Measurements from ENCODE around the gene TPGS2. TPM values are rescaled to one million over a fixed set of nuclear protein-coding genes. Genes with fewer than 3 reads are reported as not detected.
"Not testable (repeated sequence)": the region's sequence is repeated elsewhere in the genome, so short reads cannot be mapped to it uniquely, and the experiment has no call there.

Gene TPGS2
- total and polyA plus RNA-seq, 2 experiments from 2014 or later = 194 to 209 TPM

DNA sequence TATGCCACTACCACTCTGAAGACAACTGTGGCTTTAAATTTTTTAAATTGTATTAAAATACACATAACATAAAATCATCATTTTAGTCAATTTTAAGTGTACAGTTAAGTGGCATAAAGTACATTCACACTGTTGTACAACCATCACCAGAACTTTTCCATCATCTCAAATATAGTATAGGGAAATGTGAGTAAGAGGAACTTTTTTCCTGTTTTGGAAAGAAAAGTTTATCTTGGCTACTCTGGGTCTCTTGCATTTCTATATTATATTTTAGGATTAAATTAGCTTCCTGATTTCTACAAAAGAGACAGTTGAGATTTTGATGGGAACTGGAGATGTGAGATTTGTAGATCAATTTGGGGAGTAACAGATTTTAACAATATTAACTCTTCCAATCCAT is 3.3 kb downstream of the TPGS2 start:
- Histone ChIP-seq H3K27ac (no peak overlapping the region), H3K27me3 (replicated peaks; ENCODE audit: insufficient read depth) (no peaks in the 10 kb centered on the region), H3K9me2 (ENCODE audit: insufficient read depth) (no peaks in the 10 kb centered on the region; the same call in 1 of the 2 replicates), H3K9me3 (ENCODE audit: low read depth) (no peaks in the 10 kb centered on the region), H3K9ac (no peak overlapping the region), H3K4me1 (ENCODE audit: insufficient read depth) (peaks cover 14% of the 10 kb centered on the region; the same call in 1 of the 2 replicates), H4K20me1 (ENCODE audit: insufficient read depth) (no peaks in the 10 kb centered on the region), H3F3A (ENCODE audit: insufficient read depth) (0 out of 2 replicates have a peak, but pooled peaks cover 12% of the 10 kb centered on the region), H3K4me3 (no peak overlapping the region), H3K79me2 (ENCODE audit: insufficient read depth) (peaks cover 40% of the 10 kb centered on the region), H3K36me3 (ENCODE audit: low read depth) (no peaks in the 10 kb centered on the region), H2AFZ (no peak overlapping the region), H3K4me2 (ENCODE audit: unreplicated experiment) (no peak overlapping the region)
- no peak for TF ChIP-seq EZH2 (IDR thresholded peaks at IDR 0.05; ENCODE audit: insufficient read depth, poor library complexity, severe bottlenecking)
- TF ChIP-seq EZH2phosphoT487 (IDR thresholded peaks at IDR 0.05; ENCODE audit: insufficient read depth, low read depth) = no peak
- DNase-seq = no peak
- in situ Hi-C loops (cut with MboI) = no loop called here

GRCh38 chr18:36821681-36822080 is 7.1 kb downstream of the TPGS2 start:
- Histone ChIP-seq H4K20me1 (ENCODE audit: insufficient read depth) (no peaks in the 10 kb centered on the region), H3K9me3 (ENCODE audit: low read depth) (no peaks in the 10 kb centered on the region), H3K4me1 (ENCODE audit: insufficient read depth) (no peaks in the 10 kb centered on the region), H3K9ac (no peak overlapping the region), H3K36me3 (ENCODE audit: low read depth) (no peaks in the 10 kb centered on the region), H3K4me2 (ENCODE audit: unreplicated experiment) (no peak overlapping the region), H3F3A (ENCODE audit: insufficient read depth) (no peaks in the 10 kb centered on the region), H3K79me2 (ENCODE audit: insufficient read depth) (peaks cover 18% of the 10 kb centered on the region), H3K27ac (no peak overlapping the region), H3K4me3 (no peak overlapping the region), H2AFZ (no peak overlapping the region), H3K27me3 (replicated peaks; ENCODE audit: insufficient read depth) (no peaks in the 10 kb centered on the region), H3K9me2 (ENCODE audit: insufficient read depth) (no peaks in the 10 kb centered on the region; the same call in 1 of the 2 replicates)
- TF ChIP-seq EZH2phosphoT487 (IDR thresholded peaks at IDR 0.05; ENCODE audit: insufficient read depth, low read depth) (no peak), EZH2 (IDR thresholded peaks at IDR 0.05; ENCODE audit: insufficient read depth, poor library complexity, severe bottlenecking) (no peak)
- WGBS, 2 experiments (ENCODE audit: low coverage in 1 of 2, low lambda C conversion rate in 2 of 2, missing lambda C conversion rate in 2 of 2) = 96 to 99% methylated on average over 4 of the region's 4 CpGs
- in situ Hi-C loops (cut with MboI) = no loop called here
- no peak for DNase-seq

- in situ Hi-C loops (cut with MboI) = no loop called here
- no peaks in the 10 kb centered on the region for H3F3A ChIP-seq (ENCODE audit: insufficient read depth)
Observed at GRCh38 chr18:36819621-36820020, 9.2 kb downstream of the TPGS2 start.

DNA sequence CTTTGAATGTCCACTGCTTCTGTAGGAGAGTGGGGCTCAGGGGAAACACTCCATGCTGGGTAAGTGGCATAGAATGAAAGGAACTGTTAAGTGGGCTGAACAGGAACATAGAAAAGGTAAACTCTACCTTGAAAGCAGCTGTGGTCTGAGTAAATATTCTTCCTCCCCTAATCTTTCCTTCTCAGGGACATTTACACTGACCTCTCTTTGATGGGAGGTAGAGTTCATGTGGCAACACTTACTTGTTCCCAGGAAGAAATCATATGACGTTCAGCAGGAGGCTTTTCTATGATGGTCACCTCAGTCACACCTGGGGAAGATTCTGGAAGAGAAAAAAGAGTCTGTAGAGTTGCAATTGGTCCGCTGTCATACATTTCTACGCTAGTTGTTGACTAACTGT is 10.2 kb downstream of the TPGS2 start:
- Histone ChIP-seq H3K27ac (no peak overlapping the region), H3K79me2 (ENCODE audit: insufficient read depth) (no peaks in the 10 kb centered on the region), H4K20me1 (ENCODE audit: insufficient read depth) (no peaks in the 10 kb centered on the region), H3F3A (ENCODE audit: insufficient read depth) (no peaks in the 10 kb centered on the region), H3K9me3 (ENCODE audit: low read depth) (no peaks in the 10 kb centered on the region), H3K9me2 (ENCODE audit: insufficient read depth) (no peaks in the 10 kb centered on the region; the same call in 1 of the 2 replicates), H3K36me3 (ENCODE audit: low read depth) (no peaks in the 10 kb centered on the region), H3K4me2 (ENCODE audit: unreplicated experiment) (no peak overlapping the region), H3K4me3 (no peak overlapping the region), H3K4me1 (ENCODE audit: insufficient read depth) (no peaks in the 10 kb centered on the region), H2AFZ (no peak overlapping the region), H3K27me3 (replicated peaks; ENCODE audit: insufficient read depth) (no peaks in the 10 kb centered on the region), H3K9ac (no peak overlapping the region)
- in situ Hi-C loops (cut with MboI) = no loop called here
- WGBS, 2 experiments (ENCODE audit: low coverage in 1 of 2, low lambda C conversion rate in 2 of 2, missing lambda C conversion rate in 2 of 2) = 93 to 96% methylated on average over 3 of the region's 3 CpGs
- TF ChIP-seq EZH2 (IDR thresholded peaks at IDR 0.05; ENCODE audit: insufficient read depth, poor library complexity, severe bottlenecking) (no peak), EZH2phosphoT487 (IDR thresholded peaks at IDR 0.05; ENCODE audit: insufficient read depth, low read depth) (no peak)
- no peak for DNase-seq

More at GRCh38 chr18:36819621-36820020, 9.2 kb downstream of the TPGS2 start:
- no peaks in the 10 kb centered on the region for H3K79me2 ChIP-seq (ENCODE audit: insufficient read depth)
- no peaks in the 10 kb centered on the region for H4K20me1 ChIP-seq (ENCODE audit: insufficient read depth)
- H3K4me1 ChIP-seq (ENCODE audit: insufficient read depth) = no peaks in the 10 kb centered on the region
- no peaks in the 10 kb centered on the region for H3K9me3 ChIP-seq (ENCODE audit: low read depth)
- H3K27ac ChIP-seq = no peak overlapping the region
- H3K9me2 ChIP-seq (ENCODE audit: insufficient read depth) = no peaks in the 10 kb centered on the region; the same call in 1 of the 2 replicates
- no peak overlapping the region for H3K4me3 ChIP-seq
- no peaks in the 10 kb centered on the region for H3K36me3 ChIP-seq (ENCODE audit: low read depth)
- no peak overlapping the region for H3K4me2 ChIP-seq (ENCODE audit: unreplicated experiment)
- no peaks in the 10 kb centered on the region for H3K27me3 ChIP-seq (replicated peaks; ENCODE audit: insufficient read depth)
- H3K9ac ChIP-seq = no peak overlapping the region
- TF ChIP-seq EZH2 (IDR thresholded peaks at IDR 0.05; ENCODE audit: insufficient read depth, poor library complexity, severe bottlenecking) (no peak), EZH2phosphoT487 (IDR thresholded peaks at IDR 0.05; ENCODE audit: insufficient read depth, low read depth) (no peak)
- DNase-seq = no peak
- no peak overlapping the region for H2AFZ ChIP-seq

GRCh38 chr18:36817039-36817438 is 11.8 kb downstream of the TPGS2 start:
- DNase-seq = no peak
- Histone ChIP-seq H3F3A (ENCODE audit: insufficient read depth) (0 out of 2 replicates have a peak, but pooled peaks cover 1% of the 10 kb centered on the region), H2AFZ (no peak overlapping the region), H3K79me2 (ENCODE audit: insufficient read depth) (no peaks in the 10 kb centered on the region), H3K36me3 (ENCODE audit: low read depth) (no peaks in the 10 kb centered on the region), H3K27ac (no peak overlapping the region), H3K9me3 (ENCODE audit: low read depth) (no peaks in the 10 kb centered on the region), H3K9ac (no peak overlapping the region), H3K9me2 (ENCODE audit: insufficient read depth) (no peaks in the 10 kb centered on the region; the same call in 1 of the 2 replicates), H3K4me3 (no peak overlapping the region), H3K4me1 (ENCODE audit: insufficient read depth) (peaks cover 12% of the 10 kb centered on the region), H4K20me1 (ENCODE audit: insufficient read depth) (no peaks in the 10 kb centered on the region), H3K4me2 (ENCODE audit: unreplicated experiment) (no peak overlapping the region), H3K27me3 (replicated peaks; ENCODE audit: insufficient read depth) (no peaks in the 10 kb centered on the region)
- no peak for TF ChIP-seq EZH2phosphoT487 (IDR thresholded peaks at IDR 0.05; ENCODE audit: insufficient read depth, low read depth)
- no peak for TF ChIP-seq EZH2 (IDR thresholded peaks at IDR 0.05; ENCODE audit: insufficient read depth, poor library complexity, severe bottlenecking)
- WGBS, 2 experiments (ENCODE audit: low coverage in 1 of 2, low lambda C conversion rate in 2 of 2, missing lambda C conversion rate in 2 of 2) = 54 to 64% methylated on average over 1 of the region's 1 CpG
- in situ Hi-C loops (cut with MboI) = no loop called here

- H3K36me3 ChIP-seq (ENCODE audit: low read depth); DNase-seq; in situ Hi-C loops (cut with MboI); H3F3A ChIP-seq (ENCODE audit: insufficient read depth); H3K4me2 ChIP-seq (ENCODE audit: unreplicated experiment); H2AFZ ChIP-seq; H4K20me1 ChIP-seq (ENCODE audit: insufficient read depth); H3K9me2 ChIP-seq (ENCODE audit: insufficient read depth); H3K27ac ChIP-seq; H3K4me3 ChIP-seq; H3K79me2 ChIP-seq (ENCODE audit: insufficient read depth); H3K9me3 ChIP-seq (ENCODE audit: low read depth); H3K9ac ChIP-seq; H3K27me3 ChIP-seq (replicated peaks; ENCODE audit: insufficient read depth): not testable (repeated sequence)
- peaks cover 21% of the 10 kb centered on the region for H3K4me1 ChIP-seq (ENCODE audit: insufficient read depth)
Observed at GRCh38 chr18:36816096-36816495, 12.7 kb downstream of the TPGS2 start.
